Spleen (tissue), 7 donors: Measurements from ENCODE around the gene SPATA33.

Experiments
- POLR2A ChIP-seq, 3 donors: fragments of 450-650 bp; IDR thresholded peaks; one replicate each; pipeline ENCODE4 v1.5.1; 2017; ENCODE audit warnings: antibody characterized with exemption in 3 of 3, mild to moderate bottlenecking in 1 of 3
- TF ChIP-seq, protein P1 (sequence below), 11 experiments: fragments of 200-600 bp in 7 of 11; fragments of 450-650 bp in 4 of 11; sonication (generic) in 4 of 11; IDR thresholded peaks in 8 of 11; conservative IDR thresholded peaks in 3 of 11; 1 replicate in 7 of 11; 2 replicates in 4 of 11; pipeline versions ENCODE4 v1.4.0 to v1.8.0; 2016 to 2021; ENCODE audit warnings: antibody characterized with exemption in 11 of 11, inconsistent platforms in 4 of 11, mild to moderate bottlenecking in 1 of 11
- donor health status: DM: no; HTN: no; CAD: no; lungs with moderate emphysema.
- donor health status: DM: no; HTN: no; CAD: no.
- donor health status: DM: no; HTN: no; CAD: no.

DNA sequence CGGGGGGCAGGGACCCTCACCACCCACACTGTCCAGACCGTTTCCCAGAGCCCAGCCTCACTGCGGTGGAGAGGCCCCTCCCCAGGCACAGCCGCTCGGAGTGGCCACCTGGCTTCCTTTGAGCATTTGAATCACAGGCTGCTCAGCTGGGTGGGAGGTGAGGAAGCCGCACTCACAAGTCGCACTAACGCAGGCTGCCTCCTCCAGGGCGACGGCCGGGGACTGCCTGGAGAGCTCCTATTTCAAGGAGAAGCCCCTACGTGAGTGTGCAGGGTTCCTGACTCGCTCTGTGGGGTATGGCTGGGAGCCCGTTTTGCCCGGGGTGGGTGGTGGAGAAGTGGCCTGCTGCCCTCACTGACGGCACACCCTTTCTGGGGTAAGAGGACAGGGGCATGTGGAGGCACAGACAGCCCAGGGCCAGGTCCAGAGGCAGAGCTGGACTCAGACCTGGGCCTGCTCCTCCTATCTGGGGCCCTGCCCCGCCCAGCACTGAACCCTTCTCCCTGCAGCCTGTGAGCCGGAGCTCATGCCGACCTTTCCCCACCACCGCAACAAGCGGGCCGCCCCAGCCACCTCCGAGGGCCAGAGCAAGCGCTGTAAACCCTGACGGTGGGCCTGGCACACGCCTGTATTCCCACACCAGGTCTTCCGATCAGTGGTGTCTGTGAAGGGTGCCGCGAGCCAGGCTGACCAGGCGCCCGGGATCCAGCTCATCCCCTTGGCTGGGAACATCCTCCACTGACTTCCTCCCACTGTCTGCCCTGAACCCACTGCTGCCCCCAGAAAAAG is 37.6 kb downstream of the SPATA33 start:
- no peak for TF ChIP-seq POLR2A (IDR thresholded peaks at IDR 0.05)
- TF ChIP-seq, protein P1, sequence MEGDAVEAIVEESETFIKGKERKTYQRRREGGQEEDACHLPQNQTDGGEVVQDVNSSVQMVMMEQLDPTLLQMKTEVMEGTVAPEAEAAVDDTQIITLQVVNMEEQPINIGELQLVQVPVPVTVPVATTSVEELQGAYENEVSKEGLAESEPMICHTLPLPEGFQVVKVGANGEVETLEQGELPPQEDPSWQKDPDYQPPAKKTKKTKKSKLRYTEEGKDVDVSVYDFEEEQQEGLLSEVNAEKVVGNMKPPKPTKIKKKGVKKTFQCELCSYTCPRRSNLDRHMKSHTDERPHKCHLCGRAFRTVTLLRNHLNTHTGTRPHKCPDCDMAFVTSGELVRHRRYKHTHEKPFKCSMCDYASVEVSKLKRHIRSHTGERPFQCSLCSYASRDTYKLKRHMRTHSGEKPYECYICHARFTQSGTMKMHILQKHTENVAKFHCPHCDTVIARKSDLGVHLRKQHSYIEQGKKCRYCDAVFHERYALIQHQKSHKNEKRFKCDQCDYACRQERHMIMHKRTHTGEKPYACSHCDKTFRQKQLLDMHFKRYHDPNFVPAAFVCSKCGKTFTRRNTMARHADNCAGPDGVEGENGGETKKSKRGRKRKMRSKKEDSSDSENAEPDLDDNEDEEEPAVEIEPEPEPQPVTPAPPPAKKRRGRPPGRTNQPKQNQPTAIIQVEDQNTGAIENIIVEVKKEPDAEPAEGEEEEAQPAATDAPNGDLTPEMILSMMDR (IDR thresholded peaks at IDR 0.05 in 8 of 11, conservative IDR thresholded peaks at IDR 0.05 in 3 of 11) = no peak
